K562 (cell line): ENCODE data around the gene TMED8. TPM values are rescaled to one million over a fixed set of nuclear protein-coding genes. Genes with fewer than 3 reads are reported as not detected.
A peak's percentile ranks its signal among the peaks of the same experiment; 100 is the strongest.

Source experiments
- CBFA2T2 ChIP-seq: fragments of 450-650 bp; conservative IDR thresholded peaks from 2 replicates; pipeline ENCODE4 v1.6.1; 2017; ENCODE audit warnings: mild to moderate bottlenecking
- EP400 ChIP-seq: fragments of 450-650 bp; IDR thresholded peaks from 2 replicates; pipeline ENCODE4 v1.6.1; 2017; ENCODE audit warnings: antibody characterized with exemption, mild to moderate bottlenecking, moderate library complexity
- HBP1 ChIP-seq: fragments of 450-650 bp; formaldehyde crosslinking; IDR thresholded peaks from 2 replicates; pipeline ENCODE4 v1.4.0; 2022; ENCODE audit warnings: missing genetic modification characterization
- JUN ChIP-seq, 2 experiments: sonication (generic) in 1 of 2; formaldehyde crosslinking in 1 of 2; IDR thresholded peaks; 2 replicates each; pipeline versions ENCODE4 v1.6.1 to v1.8.0; 2012 to 2022; ENCODE audit warnings: borderline replicate concordance in 2 of 2, mild to moderate bottlenecking in 2 of 2, improper control_type of control experiment in 1 of 2, low read depth in 1 of 2, low read length in 1 of 2, missing genetic modification reagents in 1 of 2
- MTA1 ChIP-seq: fragments of 450-650 bp; IDR thresholded peaks from 2 replicates; pipeline ENCODE4 v1.6.1; 2017; ENCODE audit warnings: borderline replicate concordance
- NCOA6 ChIP-seq: fragments of 450-650 bp; IDR thresholded peaks from 2 replicates; pipeline ENCODE4 v1.6.1; 2017; ENCODE audit warnings: mild to moderate bottlenecking
- NFE2L1 ChIP-seq: fragments of 450-650 bp; IDR thresholded peaks from 2 replicates; pipeline ENCODE4 v1.6.1; 2016; ENCODE audit warnings: missing genetic modification characterization, low read depth, mild to moderate bottlenecking, missing compliant biosample characterization, moderate library complexity, borderline replicate concordance
- OTX1 ChIP-seq: fragments of 450-650 bp; formaldehyde crosslinking; IDR thresholded peaks from 2 replicates; pipeline ENCODE4 v1.4.0; 2022; ENCODE audit warnings: mild to moderate bottlenecking
- RAD21 ChIP-seq, 2 experiments: fragments of 250-450 bp in 1 of 2; fragments of 450-650 bp in 1 of 2; sonication (Bioruptor Pico) in 1 of 2; formaldehyde crosslinking in 1 of 2; IDR thresholded peaks in 1 of 2; conservative IDR thresholded peaks in 1 of 2; 2 replicates each; pipeline versions ENCODE4 v1.4.0 to v1.8.0; 2020 to 2022; ENCODE audit warnings: mild to moderate bottlenecking in 2 of 2, moderate library complexity in 1 of 2
- SETDB1 ChIP-seq: IDR thresholded peaks from one replicate; pipeline ENCODE4 v1.6.1; 2012; ENCODE audit warnings: low read length, control low read depth, inconsistent platforms
- SIX5 ChIP-seq, 2 experiments: IDR thresholded peaks; 2 replicates each; pipeline ENCODE4 v1.6.1; 2011; ENCODE audit warnings: low read length in 2 of 2, borderline replicate concordance in 1 of 2, low read depth in 1 of 2, mild to moderate bottlenecking in 1 of 2, moderate library complexity in 1 of 2; ENCODE audit not compliant: insufficient read depth in 1 of 2
- TAF7 ChIP-seq: fragments of 450-650 bp; IDR thresholded peaks from 2 replicates; pipeline ENCODE4 v1.6.1; 2016; ENCODE audit warnings: missing genetic modification characterization, missing compliant biosample characterization
- THRA ChIP-seq: fragments of 450-650 bp; IDR thresholded peaks from 2 replicates; pipeline ENCODE4 v1.6.1; 2017; ENCODE audit warnings: mild to moderate bottlenecking, moderate library complexity
- ZFX ChIP-seq: sonication (generic); formaldehyde crosslinking; IDR thresholded peaks from 2 replicates; pipeline ENCODE4 v1.8.0; 2022; ENCODE audit warnings: mild to moderate bottlenecking, missing genetic modification reagents, moderate library complexity
- ZNF3 ChIP-seq: fragments of 250-450 bp; sonication (Bioruptor Pico); IDR thresholded peaks from 2 replicates; pipeline ENCODE4 v1.5.0; 2021; ENCODE audit warnings: mild to moderate bottlenecking, moderate library complexity
- ZNF316 ChIP-seq: fragments of 450-650 bp; IDR thresholded peaks from 2 replicates; pipeline ENCODE4 v1.6.1; 2016
- ZNF449 ChIP-seq: fragments of 250-450 bp; sonication (Bioruptor Pico); IDR thresholded peaks from 2 replicates; pipeline ENCODE4 v1.8.0; 2022; ENCODE audit warnings: moderate library complexity, mild to moderate bottlenecking, inconsistent platforms
- ZNF592 ChIP-seq: fragments of 450-650 bp; IDR thresholded peaks from 2 replicates; pipeline ENCODE4 v1.6.1; 2017; ENCODE audit warnings: antibody characterized with exemption, mild to moderate bottlenecking
- polyA plus RNA-seq, 8 experiments: library from polyadenylated mRNA; depleted of rRNA in 4 of 8; stranded (reverse) in 5 of 8; unstranded in 3 of 8; fragments of >200 nt; fragmentation: Nextera tagmentation in 2 of 8; fragmentation: Illumina TruSeq in 1 of 8; extraction: Ambion mirVana in 2 of 8; extraction: Trizol in 1 of 8; gene quantifications; 2 replicates each; pipeline versions ENCODE4 v1.2.1 to v1.2.3, GENCODE V29; 2011 to 2014; ENCODE audit warnings: inconsistent platforms in 1 of 8, missing spikeins in 1 of 8
- total RNA-seq, 7 experiments: library from RNA; depleted of rRNA in 6 of 7; stranded (reverse); fragments of >200 nt in 6 of 7; fragmentation: Illumina TruSeq in 2 of 7; extraction: Trizol in 2 of 7; gene quantifications; 2 replicates each; pipeline versions ENCODE4 v1.2.1 to v1.2.3, GENCODE V29; 2011 to 2021; ENCODE audit warnings: low replicate concordance in 1 of 7

TMED8 gene
- total and polyA plus RNA-seq, 9 of the 15 experiments (the other 6 are each of a cell fraction or from before 2014, with no cell fraction given), result 3.3 to 17.4 (median 12.0) TPM

GRCh38 chr14:77409131-77409533 lies 32.2 kb upstream of the TMED8 start (continued):
- TF ChIP-seq OTX1 (CRISPR knock-in tag) (no peak), ZNF592 (peak; percentile 61), SIX5 (IDR thresholded peaks at IDR 0.05; ENCODE audit: borderline replicate concordance in 1 of 2, insufficient read depth in 1 of 2, low read depth in 1 of 2, low read length in 2 of 2) (no peak), ZNF316 (no peak), ZNF3 (CRISPR knock-in tag) (no peak), SETDB1 (no peak), ZFX (CRISPR knock-in tag) (no peak), JUN (IDR thresholded peaks at IDR 0.05; ENCODE audit: borderline replicate concordance, low read depth, low read length) (no peak), JUN (CRISPR knock-in tag; IDR thresholded peaks at IDR 0.05; ENCODE audit: borderline replicate concordance) (no peak), TAF7 (tag) (no peak), MTA1 (no peak), RAD21 (CRISPR knock-in tag; conservative IDR thresholded peaks at IDR 0.05 in 1 of 2, IDR thresholded peaks at IDR 0.05 in 1 of 2) (peak; percentile 27 to 54), NCOA6 (no peak), CBFA2T2 (0 out of 2 replicates have a peak, but pooled peaks have one; percentile 8), EP400 (0 out of 2 replicates have a peak, but pooled peaks have one; percentile 20), THRA (no peak), ZNF449 (CRISPR knock-in tag) (no peak), HBP1 (CRISPR knock-in tag) (no peak), NFE2L1 (tag) (no peak)
